OCI-LY3 (cell line): Measurements from ENCODE around the gene GNPDA1.

Source experiments
- EZH2phosphoT487 ChIP-seq: fragments of 200-600 bp; shearing (Covaris generic); IDR thresholded peaks from 2 replicates; pipeline ENCODE4 v1.6.1; 2018; ENCODE audit warnings: antibody characterized with exemption, mixed run types, low read depth
- TF ChIP-seq, protein P1 (sequence below): fragments of 200-600, 300-600 bp; sonication (generic); IDR thresholded peaks from 2 replicates; pipeline ENCODE4 v1.5.1; 2014; ENCODE audit warnings: antibody characterized with exemption, low read length, low read depth

DNA sequence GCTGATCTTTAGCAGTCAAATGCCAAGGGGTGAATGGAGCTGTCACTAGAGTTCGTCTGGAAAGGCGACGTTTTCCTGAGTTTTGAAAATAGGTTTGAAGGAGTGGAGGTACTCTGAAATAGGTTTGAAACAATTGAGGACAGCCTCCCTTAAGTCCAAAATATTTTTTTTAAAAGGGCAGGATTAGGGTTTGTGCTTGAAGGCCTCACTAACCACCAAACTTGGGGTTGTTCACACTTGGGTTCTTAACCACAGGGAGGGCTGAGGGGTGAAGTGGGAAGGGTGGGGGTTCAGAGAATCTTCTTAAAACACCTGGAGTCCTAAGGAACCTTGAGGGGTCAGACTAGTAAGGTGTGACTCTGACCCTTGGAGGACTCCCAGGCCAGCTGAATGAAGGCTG lies 51.4 kb downstream of the GNPDA1 start:
- TF ChIP-seq, protein P1, sequence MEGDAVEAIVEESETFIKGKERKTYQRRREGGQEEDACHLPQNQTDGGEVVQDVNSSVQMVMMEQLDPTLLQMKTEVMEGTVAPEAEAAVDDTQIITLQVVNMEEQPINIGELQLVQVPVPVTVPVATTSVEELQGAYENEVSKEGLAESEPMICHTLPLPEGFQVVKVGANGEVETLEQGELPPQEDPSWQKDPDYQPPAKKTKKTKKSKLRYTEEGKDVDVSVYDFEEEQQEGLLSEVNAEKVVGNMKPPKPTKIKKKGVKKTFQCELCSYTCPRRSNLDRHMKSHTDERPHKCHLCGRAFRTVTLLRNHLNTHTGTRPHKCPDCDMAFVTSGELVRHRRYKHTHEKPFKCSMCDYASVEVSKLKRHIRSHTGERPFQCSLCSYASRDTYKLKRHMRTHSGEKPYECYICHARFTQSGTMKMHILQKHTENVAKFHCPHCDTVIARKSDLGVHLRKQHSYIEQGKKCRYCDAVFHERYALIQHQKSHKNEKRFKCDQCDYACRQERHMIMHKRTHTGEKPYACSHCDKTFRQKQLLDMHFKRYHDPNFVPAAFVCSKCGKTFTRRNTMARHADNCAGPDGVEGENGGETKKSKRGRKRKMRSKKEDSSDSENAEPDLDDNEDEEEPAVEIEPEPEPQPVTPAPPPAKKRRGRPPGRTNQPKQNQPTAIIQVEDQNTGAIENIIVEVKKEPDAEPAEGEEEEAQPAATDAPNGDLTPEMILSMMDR: no peak
- TF ChIP-seq EZH2phosphoT487: no peak
